Activated CD8-positive, alpha-beta T cell treated with anti-CD3 and anti-CD28 coated beads for 36 hours (primary cell): ENCODE measurements around the gene SPO11. TPM values are rescaled to one million over a fixed set of nuclear protein-coding genes. Genes with fewer than 3 reads are reported as not detected.

Experiments
- ATAC-seq: fragments of 200-7000 bp; cut with Tn5 transposase; one replicate; pipeline ENCODE4 v1.10.0; 2021; ENCODE audit warnings: mild to moderate bottlenecking, moderate library complexity
- CTCF ChIA-PET: fragments of 350-600 bp; sonication (Branson Sonifier 250); formaldehyde crosslinking; loops from one replicate; lab custom pipeline; 2021; ENCODE audit warnings: antibody characterized with exemption; lab: Charles Lee
- POLR2A ChIA-PET: fragments of 350-600 bp; sonication (Branson Sonifier 250); formaldehyde crosslinking; loops from one replicate; lab custom pipeline; 2021; ENCODE audit warnings: antibody characterized with exemption; lab: Charles Lee
- DNase-seq: peaks from one replicate; pipeline ENCODE4 v3.0.0-alpha.2; 2020
- H3K27ac Mint-ChIP-seq: one replicate; pipeline ENCODE4 v1.8.0; 2021; ENCODE audit warnings: mild to moderate bottlenecking, mixed read lengths
- H3K27me3 Mint-ChIP-seq: one replicate; pipeline ENCODE4 v1.8.0; 2021; ENCODE audit warnings: mixed read lengths
- H3K36me3 Mint-ChIP-seq: one replicate; pipeline ENCODE4 v1.8.0; 2021; ENCODE audit warnings: low read depth, mixed read lengths
- H3K4me1 Mint-ChIP-seq: one replicate; pipeline ENCODE4 v1.8.0; 2021; ENCODE audit warnings: low read depth, mixed read lengths
- H3K4me3 Mint-ChIP-seq: one replicate; pipeline ENCODE4 v1.8.0; 2021; ENCODE audit warnings: mild to moderate bottlenecking, moderate library complexity, mixed read lengths
- H3K9me3 Mint-ChIP-seq: one replicate; pipeline ENCODE4 v1.8.0; 2021; ENCODE audit warnings: mixed read lengths
- intact Hi-C: fragments of 100-400 bp; cut with micrococcal nuclease; formaldehyde crosslinking; loops from one replicate; pipeline ENCODE4 v1.10.0; 2022
- total RNA-seq, 2 experiments: library from RNA; stranded (reverse); gene quantifications; one replicate each; pipeline ENCODE4 v1.2.3, GENCODE V29; 2021
- TF ChIP-seq, protein P1 (sequence below): fragments of 200-600 bp; IDR thresholded peaks from one replicate; pipeline ENCODE4 v1.8.0; 2022; ENCODE audit warnings: antibody characterized with exemption, mild to moderate bottlenecking

The SPO11 gene
- total RNA-seq, 2 experiments from 2014 or later = not detected

DNA sequence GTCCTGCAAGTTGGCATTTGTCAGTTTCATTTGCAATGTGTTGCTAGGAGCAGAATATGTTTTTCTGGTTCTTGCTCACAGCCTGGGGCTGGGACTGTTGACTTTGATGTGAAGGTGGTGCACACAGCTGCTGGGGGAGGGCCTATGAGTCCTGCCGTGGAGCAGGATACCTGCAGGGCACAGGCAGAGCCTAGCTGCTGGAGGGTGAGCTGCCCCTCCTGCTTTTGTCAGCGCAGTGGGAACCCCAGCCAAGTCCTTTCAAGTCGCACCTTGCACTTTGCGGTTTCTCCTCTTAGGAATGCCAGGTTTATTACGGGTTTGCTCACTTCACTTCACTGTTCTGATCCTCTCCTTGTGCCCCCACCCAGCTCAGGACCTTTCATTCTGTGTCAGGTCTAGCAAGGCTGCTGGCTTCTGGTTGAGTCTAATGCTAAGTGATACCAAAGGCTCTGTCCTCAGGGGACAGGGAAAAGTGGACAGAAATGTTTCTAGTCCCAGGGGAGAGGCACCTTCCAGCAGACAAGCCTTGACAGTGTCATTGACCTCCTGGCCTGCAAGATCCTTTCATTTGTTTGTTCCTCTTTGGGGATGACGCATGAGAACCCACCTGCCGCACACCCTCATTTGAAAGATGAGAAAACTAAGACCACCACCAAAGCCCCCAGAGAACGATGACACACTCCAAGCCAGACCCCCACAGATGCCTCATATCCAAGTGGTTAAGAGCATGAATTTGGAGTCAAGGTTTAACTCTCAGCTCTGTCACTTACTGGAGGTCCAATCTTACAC, 2.7 kb upstream of the SPO11 start:
- DNase-seq (no peak), ATAC-seq (no peak)
- no peak overlapping the region for H3K4me3 Mint-ChIP-seq
- TF ChIP-seq, protein P1, sequence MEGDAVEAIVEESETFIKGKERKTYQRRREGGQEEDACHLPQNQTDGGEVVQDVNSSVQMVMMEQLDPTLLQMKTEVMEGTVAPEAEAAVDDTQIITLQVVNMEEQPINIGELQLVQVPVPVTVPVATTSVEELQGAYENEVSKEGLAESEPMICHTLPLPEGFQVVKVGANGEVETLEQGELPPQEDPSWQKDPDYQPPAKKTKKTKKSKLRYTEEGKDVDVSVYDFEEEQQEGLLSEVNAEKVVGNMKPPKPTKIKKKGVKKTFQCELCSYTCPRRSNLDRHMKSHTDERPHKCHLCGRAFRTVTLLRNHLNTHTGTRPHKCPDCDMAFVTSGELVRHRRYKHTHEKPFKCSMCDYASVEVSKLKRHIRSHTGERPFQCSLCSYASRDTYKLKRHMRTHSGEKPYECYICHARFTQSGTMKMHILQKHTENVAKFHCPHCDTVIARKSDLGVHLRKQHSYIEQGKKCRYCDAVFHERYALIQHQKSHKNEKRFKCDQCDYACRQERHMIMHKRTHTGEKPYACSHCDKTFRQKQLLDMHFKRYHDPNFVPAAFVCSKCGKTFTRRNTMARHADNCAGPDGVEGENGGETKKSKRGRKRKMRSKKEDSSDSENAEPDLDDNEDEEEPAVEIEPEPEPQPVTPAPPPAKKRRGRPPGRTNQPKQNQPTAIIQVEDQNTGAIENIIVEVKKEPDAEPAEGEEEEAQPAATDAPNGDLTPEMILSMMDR = no peak
- intact Hi-C loops = no loop called here
- H3K27me3 Mint-ChIP-seq = peaks cover 20% of the 10 kb centered on the region
- no peaks in the 10 kb centered on the region for H3K9me3 Mint-ChIP-seq
- H3K36me3 Mint-ChIP-seq = no peaks in the 10 kb centered on the region
- H3K4me1 Mint-ChIP-seq = no peaks in the 10 kb centered on the region
- CTCF ChIA-PET = interaction anchor here (1.0 to 1.2 kb wide), 3 partner anchors 13 to 237 kb away, joined by 3 read pairs; no protein-coding TSS in a partner anchor
- POLR2A ChIA-PET = no interaction called here
- no peak overlapping the region for H3K27ac Mint-ChIP-seq

DNA sequence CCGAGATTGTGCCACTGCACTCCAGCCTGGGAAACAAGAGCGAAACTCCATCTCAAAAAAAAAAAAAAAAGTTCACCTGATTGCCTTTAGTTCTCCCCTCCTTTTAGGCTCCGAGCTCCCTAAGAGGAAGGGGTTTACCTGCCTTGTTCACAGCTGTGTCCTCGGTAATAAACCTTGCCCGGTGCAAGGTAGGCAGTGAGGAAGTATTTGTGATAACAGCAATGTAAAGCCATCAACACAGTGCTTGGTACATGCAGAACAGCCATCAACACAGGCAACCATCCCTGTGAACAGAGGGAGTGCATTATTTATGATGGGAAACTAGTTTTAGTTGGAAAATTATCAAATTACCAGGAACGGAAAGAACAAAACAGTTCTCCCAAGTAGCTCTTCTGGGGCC, 1.8 kb upstream of the SPO11 start:
- TF ChIP-seq, protein P1 = no peak
- H3K36me3 Mint-ChIP-seq = no peaks in the 10 kb centered on the region
- no peak for ATAC-seq
- no peaks in the 10 kb centered on the region for H3K4me1 Mint-ChIP-seq
- H3K27me3 Mint-ChIP-seq = peaks cover 14% of the 10 kb centered on the region
- H3K27ac Mint-ChIP-seq = no peak overlapping the region
- ChIA-PET CTCF (interaction anchor here (1.0 kb wide), 1 partner anchor 236 kb away, joined by 3 read pairs; no protein-coding TSS in a partner anchor), POLR2A (no interaction called here)
- DNase-seq = no peak
- H3K4me3 Mint-ChIP-seq = no peak overlapping the region
- intact Hi-C loops = no loop called here
- no peaks in the 10 kb centered on the region for H3K9me3 Mint-ChIP-seq

DNA sequence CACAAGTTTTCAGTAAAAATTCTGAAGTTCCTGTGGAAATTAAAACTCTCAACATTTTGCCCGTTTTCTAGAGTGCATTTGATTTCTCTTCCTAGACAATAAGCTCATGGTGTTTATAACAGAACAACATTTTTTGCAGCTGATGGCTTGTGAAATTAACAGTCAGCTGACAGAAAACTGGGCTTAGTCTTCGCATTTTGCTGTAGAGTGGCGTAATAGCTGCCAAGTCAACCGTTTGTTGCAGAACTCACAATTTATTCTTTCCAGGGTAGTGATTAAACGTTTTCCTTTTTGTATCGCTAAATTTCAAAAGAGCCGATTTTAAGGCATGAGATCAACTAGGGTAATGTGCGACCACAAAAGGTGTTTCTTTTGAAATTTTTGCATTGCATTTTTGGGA, 1.4 kb downstream of the SPO11 start:
- H3K36me3 Mint-ChIP-seq = no peaks in the 10 kb centered on the region
- DNase-seq (no peak), ATAC-seq (no peak)
- intact Hi-C loops = no loop called here
- H3K4me1 Mint-ChIP-seq = no peaks in the 10 kb centered on the region
- TF ChIP-seq, protein P1 = no peak
- H3K27me3 Mint-ChIP-seq = peaks cover 9% of the 10 kb centered on the region
- H3K9me3 Mint-ChIP-seq = no peaks in the 10 kb centered on the region
- CTCF ChIA-PET = interaction anchor here (1.4 to 5.4 kb wide), 4 partner anchors 15 to 244 kb away, joined by 3 to 31 read pairs (median 18); no protein-coding TSS in a partner anchor
- no peak overlapping the region for H3K27ac Mint-ChIP-seq
- POLR2A ChIA-PET = no interaction called here
- H3K4me3 Mint-ChIP-seq = no peak overlapping the region

DNA sequence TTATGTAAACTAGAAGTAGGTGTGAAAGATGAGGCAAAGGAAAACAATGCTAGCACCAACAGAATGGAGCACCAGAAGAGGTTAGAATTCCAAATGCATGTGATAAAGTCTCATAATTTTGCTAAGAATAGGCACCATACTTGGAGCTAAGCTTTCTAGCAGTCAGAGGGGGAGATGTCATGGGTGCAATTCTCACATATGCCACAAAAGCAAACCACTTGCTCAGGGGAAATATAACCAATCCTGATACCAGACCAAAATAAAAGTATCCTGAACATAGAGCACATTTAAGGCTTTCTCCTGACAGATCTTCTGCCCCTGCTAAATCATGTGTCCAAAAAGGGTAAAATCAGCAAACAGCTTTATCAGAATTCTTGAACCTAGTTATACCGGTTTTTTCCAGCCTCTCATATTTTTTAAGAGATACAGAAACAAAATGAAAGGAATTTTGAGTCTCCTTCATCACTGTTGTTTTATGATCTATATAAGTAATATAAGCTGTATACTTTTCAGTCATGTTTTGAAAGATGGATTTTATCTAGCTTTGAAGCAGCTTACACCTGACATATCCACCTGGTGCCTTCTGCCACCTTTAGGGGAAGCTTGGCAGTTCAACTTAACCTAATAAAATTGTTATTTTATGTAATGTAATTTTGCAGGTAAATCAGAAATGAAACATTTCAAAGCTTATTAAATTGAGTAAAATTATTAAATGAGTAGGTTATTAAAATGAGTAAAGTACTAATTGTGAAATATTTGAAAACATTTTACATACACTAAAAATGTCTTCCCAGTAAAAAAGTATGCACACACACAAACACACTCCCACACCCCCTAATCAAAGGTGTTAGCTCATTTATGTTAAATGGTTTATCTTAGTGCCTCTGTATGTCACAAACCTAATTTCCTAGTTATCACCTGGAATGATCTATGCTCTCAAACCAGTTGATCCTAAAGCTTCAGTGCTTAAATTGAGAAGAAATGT, 2.8 kb downstream of the SPO11 start:
- H3K36me3 Mint-ChIP-seq = no peaks in the 10 kb centered on the region
- no peaks in the 10 kb centered on the region for H3K4me1 Mint-ChIP-seq
- H3K4me3 Mint-ChIP-seq = no peak overlapping the region
- no peak overlapping the region for H3K27ac Mint-ChIP-seq
- CTCF ChIA-PET = interaction anchor here (0.8 to 5.4 kb wide), 12 partner anchors 10 to 782 kb away, joined by 3 to 31 read pairs (median 4); no protein-coding TSS in a partner anchor
- intact Hi-C loops = no loop called here
- TF ChIP-seq, protein P1 = no peak
- ATAC-seq (no peak), DNase-seq (no peak)
- POLR2A ChIA-PET = interaction anchor here (0.6 kb wide), 1 partner anchor 99 kb away, joined by 6 read pairs; no protein-coding TSS in a partner anchor
- H3K27me3 Mint-ChIP-seq = peaks cover 14% of the 10 kb centered on the region
- H3K9me3 Mint-ChIP-seq = no peaks in the 10 kb centered on the region
